Osteoblast (primary cell): ENCODE data around the gene CDKAL1. TPM values are rescaled to one million over a fixed set of nuclear protein-coding genes. Genes with fewer than 3 reads are reported as not detected.

ENCODE experiments used
- DNase-seq: peaks from one replicate; pipeline ENCODE4 v3.0.0; 2011; ENCODE audit warnings: low spot score, mixed read lengths; ENCODE audit not compliant: insufficient read length; ENCODE audit errors: missing footprints
- H2AFZ ChIP-seq: 2 replicates; pipeline ENCODE4 v1.6.0; 2011; ENCODE audit warnings: mild to moderate bottlenecking, low read length
- H3K27ac ChIP-seq: 2 replicates; pipeline ENCODE4 v1.5.1; 2011; ENCODE audit warnings: mild to moderate bottlenecking, low read depth, low read length, moderate library complexity
- H3K27me3 ChIP-seq: 2 replicates; pipeline ENCODE4 v1.6.0; 2012; ENCODE audit warnings: mild to moderate bottlenecking, control low read depth, inconsistent platforms, low read length, moderate library complexity; ENCODE audit not compliant: insufficient read depth
- H3K36me3 ChIP-seq: 2 replicates; pipeline ENCODE4 v1.5.1; 2011; ENCODE audit warnings: mild to moderate bottlenecking, low read length, control low read depth, moderate library complexity; ENCODE audit not compliant: insufficient read depth
- H3K4me1 ChIP-seq: 2 replicates; pipeline ENCODE4 v1.5.1; 2011; ENCODE audit warnings: mild to moderate bottlenecking, low read length, control low read depth, moderate library complexity; ENCODE audit not compliant: insufficient read depth
- H3K4me2 ChIP-seq: 2 replicates; pipeline ENCODE4 v1.6.0; 2011; ENCODE audit warnings: mild to moderate bottlenecking, low read length; ENCODE audit not compliant: insufficient read depth
- H3K4me3 ChIP-seq: fragments of 200-600 bp; sonication (generic); 3 replicates; pipeline ENCODE4 v1.5.1; 2012; ENCODE audit warnings: mild to moderate bottlenecking, low read length, inconsistent platforms; ENCODE audit not compliant: insufficient read depth
- H3K79me2 ChIP-seq: 2 replicates; pipeline ENCODE4 v1.6.0; 2012; ENCODE audit warnings: mild to moderate bottlenecking, low read length, control low read depth, inconsistent platforms; ENCODE audit not compliant: insufficient read depth
- H3K9me3 ChIP-seq: 2 replicates; pipeline ENCODE4 v1.5.1; 2011; ENCODE audit warnings: low read depth, low read length, control low read depth
- H4K20me1 ChIP-seq: 2 replicates; pipeline ENCODE4 v1.6.0; 2012; ENCODE audit warnings: mild to moderate bottlenecking, low read length, control low read depth; ENCODE audit not compliant: insufficient read depth
- CTCF ChIP-seq: IDR thresholded peaks from 2 replicates; pipeline ENCODE4 v1.5.1; 2011; ENCODE audit warnings: mild to moderate bottlenecking, low read depth, low read length, moderate library complexity; ENCODE audit errors: extremely low read depth
- total RNA-seq: library from RNA; depleted of rRNA; stranded (reverse); fragments of >200 nt; gene quantifications from 2 replicates; pipeline ENCODE4 v1.2.3, GENCODE V29; 2012

The CDKAL1 gene
- total RNA-seq, 1 donor = 18.5 TPM

DNA sequence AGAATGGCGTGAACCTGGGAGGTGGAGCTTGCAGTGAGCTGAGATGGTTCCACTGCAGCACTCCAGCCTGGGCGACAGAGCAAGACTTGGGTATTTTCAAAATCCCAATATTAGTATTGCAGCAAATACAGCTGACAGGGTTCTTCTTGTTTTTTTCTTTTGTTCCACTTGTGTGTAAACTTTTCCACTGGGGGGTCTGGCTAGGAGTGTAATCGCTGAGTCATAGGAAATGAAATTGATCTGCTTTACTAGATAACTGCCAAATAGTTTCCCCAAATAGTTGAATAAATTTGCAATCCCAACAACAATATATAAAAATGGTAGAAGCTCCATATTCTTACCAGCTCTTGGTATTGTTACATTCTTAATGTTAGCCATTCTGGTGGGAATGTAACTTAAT lies 533.3 kb downstream of the CDKAL1 start:
- no peaks in the 10 kb centered on the region for H3K27me3 ChIP-seq
- no peaks in the 10 kb centered on the region for H3K36me3 ChIP-seq
- H3K9me3 ChIP-seq = no peaks in the 10 kb centered on the region
- peaks cover 3% of the 10 kb centered on the region for H3K4me1 ChIP-seq
- H3K27ac ChIP-seq = no peak overlapping the region
- TF ChIP-seq CTCF = no peak
- no peak overlapping the region for H3K4me2 ChIP-seq
- no peak overlapping the region for H2AFZ ChIP-seq
- H3K4me3 ChIP-seq = no peak overlapping the region
- no peaks in the 10 kb centered on the region for H4K20me1 ChIP-seq
- no peaks in the 10 kb centered on the region for H3K79me2 ChIP-seq
- DNase-seq = no peak

DNA sequence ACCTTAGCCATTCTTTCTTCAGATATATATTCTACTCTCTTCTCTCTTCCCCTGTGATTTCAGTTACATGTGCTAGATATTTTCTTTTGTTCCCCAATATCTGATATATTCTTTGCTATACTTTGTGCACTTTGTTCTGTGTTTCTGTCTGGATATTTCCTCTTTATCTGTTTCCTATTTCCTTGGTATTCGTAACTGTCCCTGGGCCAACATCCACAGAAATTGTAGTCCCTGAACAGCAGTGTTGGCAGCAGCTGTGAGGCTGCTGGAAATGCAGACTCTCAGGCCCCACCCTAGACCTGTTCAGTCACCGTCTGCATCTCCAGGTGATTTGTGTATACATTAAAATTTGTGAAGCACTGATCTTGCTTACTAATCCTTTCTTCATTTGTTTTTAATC lies 536.4 kb downstream of the CDKAL1 start:
- H3K79me2 ChIP-seq = no peaks in the 10 kb centered on the region
- H3K4me3 ChIP-seq = no peak overlapping the region
- no peaks in the 10 kb centered on the region for H3K4me1 ChIP-seq
- TF ChIP-seq CTCF = no peak
- no peaks in the 10 kb centered on the region for H3K27me3 ChIP-seq
- no peaks in the 10 kb centered on the region for H4K20me1 ChIP-seq
- H3K4me2 ChIP-seq = no peak overlapping the region
- no peaks in the 10 kb centered on the region for H3K9me3 ChIP-seq
- H3K36me3 ChIP-seq = no peaks in the 10 kb centered on the region
- H3K27ac ChIP-seq = no peak overlapping the region
- H2AFZ ChIP-seq = no peak overlapping the region
- DNase-seq = no peak

DNA sequence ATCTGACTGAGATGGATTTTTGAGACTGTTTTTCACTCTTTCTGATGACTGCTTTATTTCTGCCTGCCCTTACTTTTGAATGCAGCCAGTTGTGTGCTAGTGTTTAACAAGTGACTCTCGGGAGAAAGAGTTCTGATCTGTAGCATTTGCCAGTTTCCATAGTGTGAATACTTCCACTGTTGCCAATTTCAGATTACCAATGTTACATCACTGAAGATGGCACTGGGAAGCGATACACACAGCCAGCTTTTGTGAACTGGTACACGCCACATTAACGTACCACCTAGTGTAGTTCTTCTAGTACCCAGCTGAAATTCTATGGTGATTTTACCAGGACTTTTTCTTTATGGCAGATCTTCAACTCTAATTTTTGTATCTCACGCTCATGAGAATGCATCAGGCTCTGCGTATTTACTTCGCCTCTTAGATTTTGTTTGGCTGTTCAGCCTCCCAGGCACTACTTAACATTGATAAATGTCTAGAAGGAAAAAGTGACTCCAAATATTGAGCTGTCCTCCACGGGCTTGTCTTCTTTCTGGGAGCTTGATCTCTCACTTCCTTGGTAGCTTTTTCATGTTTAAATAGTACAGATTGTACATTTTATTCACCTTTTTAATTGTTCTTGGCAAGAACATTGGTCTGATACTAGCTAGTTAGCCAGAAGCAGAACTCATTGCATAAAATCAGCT lies 537.7 kb downstream of the CDKAL1 start:
- H4K20me1 ChIP-seq = no peaks in the 10 kb centered on the region
- no peak for DNase-seq
- no peak for TF ChIP-seq CTCF
- no peaks in the 10 kb centered on the region for H3K9me3 ChIP-seq
- no peak overlapping the region for H2AFZ ChIP-seq
- no peaks in the 10 kb centered on the region for H3K79me2 ChIP-seq
- H3K4me2 ChIP-seq = no peak overlapping the region
- no peak overlapping the region for H3K4me3 ChIP-seq
- no peaks in the 10 kb centered on the region for H3K36me3 ChIP-seq
- no peaks in the 10 kb centered on the region for H3K4me1 ChIP-seq
- H3K27me3 ChIP-seq = no peaks in the 10 kb centered on the region
- no peak overlapping the region for H3K27ac ChIP-seq

DNA sequence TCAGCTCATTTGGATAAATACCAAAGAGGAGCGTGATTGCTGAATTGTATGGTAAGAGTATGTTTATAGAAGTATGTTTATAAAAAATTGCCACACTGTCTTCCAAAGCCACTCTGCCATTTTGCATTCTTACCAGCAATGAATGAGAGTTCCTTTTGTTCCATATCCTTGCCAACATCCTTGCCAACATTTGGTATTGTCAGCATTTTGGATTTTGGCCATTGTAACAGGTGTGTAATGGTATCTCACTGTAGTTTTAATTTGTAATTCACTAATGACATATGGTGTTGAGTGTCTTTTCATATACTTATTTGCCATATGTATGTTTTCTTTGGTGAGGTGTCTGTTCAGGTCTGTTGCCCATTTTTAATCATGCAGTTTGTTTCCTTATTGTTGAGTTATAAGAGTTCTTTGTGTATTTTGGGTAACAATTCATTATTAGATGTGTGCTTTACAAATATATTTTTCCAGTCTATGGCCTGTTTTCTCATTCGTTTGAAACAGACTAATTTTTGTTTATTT lies 539.1 kb downstream of the CDKAL1 start:
- Histone ChIP-seq H3K4me1 (no peaks in the 10 kb centered on the region), H3K27ac (no peak overlapping the region), H3K4me2 (no peak overlapping the region), H3K4me3 (no peak overlapping the region), H3K27me3 (no peaks in the 10 kb centered on the region), H3K9me3 (no peaks in the 10 kb centered on the region), H2AFZ (no peak overlapping the region), H4K20me1 (no peaks in the 10 kb centered on the region), H3K79me2 (no peaks in the 10 kb centered on the region), H3K36me3 (no peaks in the 10 kb centered on the region)
- TF ChIP-seq CTCF = no peak
- DNase-seq = no peak
